Eye (tissue), 1 donor: ENCODE measurements around the gene TMOD2.
A peak's percentile ranks its signal among the peaks of the same experiment; 100 is the strongest.

Source experiments
- DNase-seq: peaks from one replicate; pipeline ENCODE4 v3.0.0-alpha.2; 2015

Gene TMOD2

DNA sequence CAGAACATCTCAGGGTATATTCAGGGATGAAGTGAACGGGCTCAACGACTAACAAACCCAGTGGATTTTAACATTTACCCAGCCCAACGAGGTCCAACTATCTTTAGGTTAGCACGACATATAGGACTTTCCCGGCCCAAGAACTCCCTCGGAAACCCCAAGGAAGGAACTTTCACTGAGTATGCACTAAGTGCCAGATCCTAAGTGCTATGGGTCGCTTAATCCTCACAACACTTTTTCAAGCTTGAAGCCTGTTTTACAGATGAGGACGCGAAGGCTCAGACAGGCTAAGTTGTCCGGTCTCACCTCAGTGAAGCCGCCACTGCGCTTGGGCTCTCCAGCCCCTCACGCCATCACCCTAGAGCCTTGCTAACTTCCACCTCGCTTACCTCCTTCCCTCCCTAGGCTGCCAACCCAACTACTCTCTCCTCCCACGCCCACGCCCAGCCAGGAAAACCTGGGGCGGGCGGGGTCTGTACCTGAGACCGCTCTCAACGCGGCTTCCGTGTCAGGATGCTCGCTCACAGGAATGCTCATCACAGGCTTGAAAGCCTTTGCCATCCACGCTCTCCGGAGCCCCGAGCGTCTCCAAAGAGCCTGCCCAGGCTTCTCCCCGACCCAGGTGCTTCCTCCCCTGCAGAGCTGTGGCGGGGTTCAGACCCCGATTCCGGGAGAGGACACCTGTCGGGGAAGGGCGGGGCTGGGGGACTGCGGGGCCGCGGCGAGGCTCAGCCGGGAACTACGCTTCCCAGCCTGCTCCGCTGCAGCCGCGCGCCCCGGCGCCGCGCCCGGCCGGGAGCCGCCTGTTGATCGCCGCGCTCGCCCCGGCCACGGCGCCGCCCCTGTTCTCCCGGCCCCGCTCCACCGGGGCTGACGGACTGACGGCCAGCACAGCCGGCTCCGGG, at the start of gene TMOD2:
Gene TMOD2 (plus strand): TSS at position 806 of the 905 bp plus-strand sequence. CDS start 14,845 bp downstream, outside the sequence.
- DNase-seq = peak; percentile 82

DNA sequence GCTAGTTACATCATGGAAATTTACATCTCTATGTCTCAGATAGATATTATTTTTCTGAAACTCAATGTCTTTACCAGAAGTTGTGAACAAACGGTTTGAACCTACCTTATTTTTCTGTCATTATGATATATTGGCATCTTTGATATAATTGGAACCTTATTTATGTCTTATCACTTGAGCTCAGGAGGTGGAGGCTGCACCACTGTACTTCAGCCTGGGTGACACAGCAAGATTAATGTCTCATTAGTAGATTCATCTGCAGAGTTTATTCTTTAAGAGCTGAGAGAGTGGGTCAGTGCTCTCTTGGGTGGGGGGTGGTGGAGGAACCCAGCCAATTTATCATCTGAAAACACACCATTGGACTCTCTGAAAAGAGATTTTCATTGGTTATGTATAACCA, 48.7 kb upstream of the TMOD2 start:
- DNase-seq = no peak

DNA sequence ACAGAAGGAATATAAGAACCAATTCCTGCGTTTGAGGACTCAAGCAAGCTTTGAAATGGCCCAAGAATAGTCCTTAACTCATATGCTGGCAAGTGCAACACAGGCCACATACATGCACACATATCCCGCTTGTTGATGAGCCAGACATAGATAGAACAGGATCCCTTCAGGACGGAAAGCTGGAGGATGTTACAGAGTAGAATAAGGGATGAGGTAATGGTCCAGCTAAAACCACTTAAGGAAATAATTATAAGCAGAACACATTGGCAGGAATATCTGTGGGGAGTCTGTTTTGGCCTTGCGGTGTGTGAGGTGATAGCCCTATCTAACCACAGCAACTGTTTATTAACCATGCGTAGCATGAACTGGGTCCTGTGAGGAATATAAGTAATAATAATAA, 45.1 kb upstream of the TMOD2 start:
- peak; percentile 34 for DNase-seq

DNA sequence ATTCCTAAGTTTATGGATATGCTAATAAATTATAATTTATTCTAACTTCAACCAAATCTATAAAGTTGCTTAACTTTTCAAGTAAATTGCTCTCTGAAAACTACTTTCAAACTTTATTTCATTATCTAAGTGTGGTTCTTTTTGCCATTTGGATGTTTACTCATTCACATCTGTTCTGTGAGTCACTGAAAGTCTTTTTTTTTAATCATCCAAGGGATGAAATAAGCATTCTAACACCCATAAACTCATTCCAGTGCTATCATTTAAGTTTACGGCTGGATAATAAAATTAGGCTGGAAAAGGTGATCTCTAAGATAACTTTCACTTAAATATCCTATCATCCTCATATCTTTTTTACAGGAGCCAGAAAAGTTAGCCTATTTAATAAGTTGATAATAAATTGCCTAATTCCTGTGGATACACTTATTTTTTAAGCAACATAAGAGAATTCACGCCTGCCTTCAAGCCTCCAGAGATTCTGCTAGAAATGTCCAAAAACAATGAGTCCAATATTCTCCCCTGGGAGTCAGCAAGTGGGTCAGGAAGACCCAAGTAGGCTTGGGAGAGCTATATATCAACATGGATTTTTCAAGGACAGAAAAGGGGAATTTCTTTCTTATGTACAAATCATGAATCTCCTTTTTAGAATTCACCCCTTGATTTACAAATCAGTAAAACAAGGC, 44.3 kb upstream of the TMOD2 start:
- DNase-seq = no peak

DNA sequence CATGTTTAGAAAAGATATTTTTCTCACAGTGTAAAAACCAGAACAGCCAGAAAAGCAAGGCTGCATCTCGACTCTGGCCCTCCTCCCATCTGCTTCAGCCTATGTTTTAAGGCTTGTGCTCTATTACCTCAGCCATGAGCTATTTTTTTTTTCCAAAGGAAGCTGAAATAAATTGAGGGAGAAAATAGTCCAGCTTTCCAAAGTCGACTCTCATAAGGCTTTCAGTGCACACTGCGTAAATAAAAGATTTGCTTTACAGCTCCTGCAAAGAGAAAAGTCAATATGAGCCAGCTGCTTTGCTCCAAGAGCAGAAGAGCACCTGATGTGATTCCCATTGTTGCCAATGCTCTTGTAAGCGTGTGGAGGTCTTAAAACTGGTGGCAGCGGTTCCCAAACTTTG, 43.4 kb upstream of the TMOD2 start:
- peak; percentile 36 for DNase-seq

DNA sequence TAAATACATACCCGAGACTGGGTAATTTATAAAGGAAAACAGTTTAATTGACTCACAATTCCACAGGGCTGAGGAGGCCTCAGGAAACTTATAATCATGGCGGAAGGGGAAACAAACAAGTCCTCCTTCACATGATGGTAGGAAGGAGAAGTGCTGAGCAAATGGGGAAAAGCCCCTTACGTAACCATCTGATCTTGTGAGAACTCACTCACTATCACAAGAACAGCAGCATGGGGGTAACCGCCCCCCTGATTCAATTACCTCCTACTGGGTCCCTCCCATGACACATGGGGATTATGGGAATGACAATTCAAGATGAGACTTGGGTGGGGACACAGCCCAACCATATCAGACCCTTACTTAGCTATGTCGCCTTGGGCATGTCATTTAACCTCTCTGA, 42.4 kb upstream of the TMOD2 start:
- DNase-seq = no peak

DNA sequence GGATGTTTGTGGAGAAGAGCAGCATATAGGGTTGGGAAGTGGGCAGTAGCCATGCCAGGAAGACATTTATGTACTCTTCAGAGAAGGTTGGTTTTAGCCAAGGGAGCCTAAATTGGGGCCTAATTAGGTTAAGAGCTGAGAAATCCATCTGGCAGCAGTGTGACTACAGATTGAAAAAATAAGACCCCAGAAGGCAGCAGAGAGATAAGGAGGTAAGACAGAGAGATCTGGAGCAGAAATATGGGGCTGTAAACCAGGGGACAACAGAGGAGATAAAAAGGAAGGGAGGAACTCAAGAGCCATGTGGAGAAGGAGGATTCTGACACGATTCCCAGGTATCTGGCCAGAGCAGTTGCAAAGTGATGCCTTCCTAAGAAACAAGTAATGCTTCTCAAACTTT, 37.2 kb upstream of the TMOD2 start:
- DNase-seq = no peak

DNA sequence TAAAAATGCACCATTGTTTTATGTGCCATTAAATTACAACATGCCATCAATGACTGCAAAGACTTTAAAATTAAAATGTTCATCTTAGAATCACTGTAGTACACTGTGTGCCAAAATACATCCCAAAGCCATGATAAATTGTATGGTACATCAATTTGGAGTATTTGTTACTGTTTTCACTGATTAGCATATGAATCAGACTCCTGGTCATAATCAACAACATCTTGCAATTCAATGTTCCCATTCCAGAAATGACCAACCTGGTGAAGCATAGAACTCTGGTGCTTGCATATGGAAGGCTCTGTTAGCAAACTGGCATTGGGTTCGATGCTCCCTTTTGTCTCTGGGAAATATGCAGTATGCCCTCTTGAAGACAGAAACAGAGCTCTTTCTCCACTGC, 36.5 kb upstream of the TMOD2 start:
- no peak for DNase-seq

DNA sequence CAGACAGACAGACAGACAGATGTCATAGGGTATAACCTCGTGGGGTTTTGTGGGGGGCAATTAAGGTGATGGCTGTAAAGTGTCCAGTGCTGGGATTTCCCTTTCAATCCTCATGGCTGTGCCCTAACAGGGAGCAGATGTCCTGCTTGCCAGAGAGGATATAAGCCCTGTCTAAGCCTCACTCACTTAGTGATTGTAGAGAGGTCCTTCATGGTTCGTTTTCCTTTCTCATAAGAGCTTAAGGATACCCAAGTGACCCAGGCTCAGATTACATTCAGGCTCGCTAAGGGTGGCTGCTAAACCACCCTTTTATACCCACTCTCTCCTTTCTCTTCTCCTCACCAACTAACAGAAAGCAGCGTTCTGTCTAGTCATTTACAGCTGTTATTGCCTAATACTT, 33.2 kb upstream of the TMOD2 start:
- no peak for DNase-seq

DNA sequence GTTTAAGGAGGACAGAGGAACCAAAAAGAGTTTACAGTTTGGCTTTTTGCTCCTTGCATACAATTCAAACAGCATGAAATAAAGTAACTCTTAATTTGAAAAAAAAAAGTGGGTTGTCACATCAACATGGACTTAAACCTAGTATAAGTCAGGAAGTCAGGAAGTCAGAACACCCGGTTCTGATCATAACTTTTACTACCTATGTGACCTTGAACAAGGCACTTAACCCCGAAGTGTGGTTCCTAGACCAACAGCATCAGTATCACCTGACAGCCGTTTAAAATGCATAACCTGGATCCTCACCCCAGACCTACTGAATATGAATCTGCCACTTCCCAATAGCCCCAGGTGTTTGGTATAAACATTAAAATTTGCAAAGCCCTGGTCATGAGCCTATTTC, 32.7 kb upstream of the TMOD2 start:
- DNase-seq = no peak

DNA sequence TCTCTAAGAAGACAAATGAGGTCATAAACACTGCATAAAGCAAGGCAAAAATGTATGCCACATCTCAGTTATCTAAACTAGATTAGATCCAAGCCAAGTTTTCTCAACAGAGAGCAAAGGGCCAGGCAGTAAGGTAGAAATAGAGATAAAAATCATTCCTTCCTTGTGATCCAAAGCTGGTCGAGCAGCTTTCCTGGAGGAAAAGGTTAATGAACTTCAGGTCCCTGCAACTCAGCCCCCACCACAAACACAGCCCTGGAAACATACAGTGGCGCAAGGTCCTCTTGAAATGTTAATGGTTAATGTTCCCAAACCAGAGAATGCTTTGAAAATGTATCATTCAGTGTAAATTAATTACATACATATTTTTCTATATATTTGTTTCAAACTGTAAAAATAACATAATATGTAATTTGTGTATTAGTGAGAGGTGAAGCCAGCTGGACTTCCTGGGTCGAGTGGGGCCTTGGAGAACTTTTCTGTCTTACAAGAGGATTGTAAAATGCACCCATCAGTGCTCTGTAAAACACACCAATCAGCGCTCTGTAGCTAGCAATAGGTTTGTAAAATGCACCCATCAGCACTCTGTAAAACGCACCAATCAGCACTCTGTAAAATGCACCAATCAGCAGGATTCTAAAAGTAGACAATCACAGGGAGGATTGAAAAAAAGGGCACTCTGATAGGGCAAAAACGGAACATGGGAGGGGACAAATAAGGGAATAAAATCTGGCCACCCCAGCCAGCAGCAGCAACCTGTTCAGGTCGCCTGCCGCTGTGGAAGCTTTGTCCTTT, 31.0 kb upstream of the TMOD2 start:
- DNase-seq = no peak

DNA sequence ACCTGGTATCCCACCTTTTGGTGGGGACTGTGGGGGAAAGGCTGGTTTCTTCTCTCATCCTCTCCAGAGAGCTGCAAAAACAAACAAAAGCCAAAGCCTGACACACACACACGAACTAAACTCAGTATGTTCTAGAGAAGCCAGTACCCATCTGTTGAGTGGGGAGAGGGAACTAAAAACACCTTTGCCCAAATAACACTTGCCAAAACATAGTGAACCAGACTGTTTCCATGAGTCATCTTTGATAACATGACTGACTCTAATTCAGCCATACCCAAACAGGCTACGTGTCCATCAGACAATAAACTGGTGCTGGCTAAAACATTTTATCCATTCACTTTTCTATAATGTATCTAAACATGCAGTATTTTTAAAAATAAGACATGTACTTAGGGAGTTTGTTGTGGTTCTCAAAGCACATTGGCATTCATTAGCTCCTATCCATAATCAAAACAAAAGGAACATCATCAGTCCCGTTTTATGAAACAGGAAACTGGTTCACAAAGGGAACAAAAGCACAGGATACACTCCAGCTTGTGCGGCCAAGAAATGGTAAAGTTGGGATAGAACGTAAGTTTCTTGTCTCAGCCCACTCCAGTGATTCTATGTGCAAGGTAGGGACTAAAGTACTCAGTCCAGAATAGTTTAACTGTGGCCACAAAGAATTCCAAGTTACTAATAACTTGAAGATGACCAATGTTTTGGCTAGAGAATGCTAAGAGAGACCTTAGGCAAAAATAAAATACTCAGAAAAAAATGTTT, 30.0 kb upstream of the TMOD2 start:
- no peak for DNase-seq

DNA sequence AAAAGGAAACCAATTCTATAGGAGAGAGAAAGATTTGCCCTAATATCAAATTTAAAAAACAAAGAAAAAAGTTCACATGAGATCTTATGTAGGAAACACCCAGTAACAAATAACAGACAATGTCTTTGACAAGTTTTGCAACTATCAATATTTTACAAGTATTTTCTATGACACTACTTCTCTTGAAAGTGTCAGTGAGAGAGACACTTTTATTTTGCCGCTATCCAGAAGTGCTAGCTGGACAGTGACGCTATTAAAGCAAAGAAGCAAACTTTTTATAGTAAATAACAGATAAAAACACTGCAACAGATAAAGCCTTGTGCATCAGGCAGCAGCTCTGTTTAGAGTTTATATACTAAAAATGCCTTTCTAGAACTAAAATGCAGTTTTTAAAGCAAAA, 27.2 kb upstream of the TMOD2 start:
- no peak for DNase-seq

DNA sequence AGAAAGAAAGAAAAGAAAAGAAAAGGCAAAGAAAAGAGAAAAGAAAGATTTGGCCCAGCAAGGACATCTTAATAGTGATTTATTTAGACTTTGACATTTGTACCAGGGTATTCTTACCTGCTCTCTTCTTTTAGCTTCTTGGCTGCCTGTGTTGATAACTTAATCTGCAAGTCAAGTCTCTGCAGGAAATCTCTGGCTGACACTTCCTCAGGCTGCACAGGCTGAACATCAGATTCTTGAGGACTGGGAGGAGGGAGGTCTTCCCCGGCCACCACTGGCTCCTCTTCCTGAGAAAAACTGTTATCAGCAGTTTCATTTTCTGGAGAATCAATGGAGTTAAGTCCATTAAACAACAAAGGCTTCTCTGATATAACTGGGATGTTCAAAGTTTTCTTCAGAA, 26.7 kb upstream of the TMOD2 start:
- no peak for DNase-seq

DNA sequence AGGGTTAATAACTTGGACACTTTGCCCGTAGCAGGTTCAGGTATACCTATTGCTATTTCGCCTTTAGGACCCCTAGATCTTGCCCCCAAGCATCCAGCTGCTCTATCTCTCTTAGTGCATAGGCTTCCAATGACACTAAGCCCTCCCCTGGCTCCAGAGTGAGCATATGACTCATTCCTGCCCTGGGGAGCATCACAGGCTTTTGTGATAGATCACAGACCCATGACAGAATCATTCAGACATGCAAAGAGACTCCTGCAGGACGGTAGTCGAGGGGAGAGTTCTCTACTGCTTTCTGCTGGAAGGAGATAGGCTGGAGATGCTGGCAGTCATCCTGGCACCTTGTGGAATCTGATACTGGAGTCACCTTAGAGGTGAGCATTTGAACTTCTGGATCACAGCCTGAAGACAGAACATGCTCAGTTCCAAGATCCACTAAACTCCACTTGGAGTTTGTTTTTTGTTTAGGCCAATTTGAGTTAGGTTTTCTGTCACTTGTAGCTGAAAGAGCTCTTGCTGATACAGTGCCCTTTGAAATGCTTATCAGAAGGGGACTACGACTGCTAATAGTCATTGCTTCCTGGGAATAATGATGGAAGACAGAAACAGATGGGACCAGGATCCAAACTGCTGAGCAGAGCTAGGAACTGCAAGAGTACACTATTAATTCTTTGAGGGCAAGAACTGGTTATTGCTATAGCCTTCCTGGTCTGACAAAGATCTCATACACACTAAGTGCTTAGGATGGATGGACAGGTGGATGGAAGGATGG, 24.9 kb upstream of the TMOD2 start:
- DNase-seq = peak; percentile 85

DNA sequence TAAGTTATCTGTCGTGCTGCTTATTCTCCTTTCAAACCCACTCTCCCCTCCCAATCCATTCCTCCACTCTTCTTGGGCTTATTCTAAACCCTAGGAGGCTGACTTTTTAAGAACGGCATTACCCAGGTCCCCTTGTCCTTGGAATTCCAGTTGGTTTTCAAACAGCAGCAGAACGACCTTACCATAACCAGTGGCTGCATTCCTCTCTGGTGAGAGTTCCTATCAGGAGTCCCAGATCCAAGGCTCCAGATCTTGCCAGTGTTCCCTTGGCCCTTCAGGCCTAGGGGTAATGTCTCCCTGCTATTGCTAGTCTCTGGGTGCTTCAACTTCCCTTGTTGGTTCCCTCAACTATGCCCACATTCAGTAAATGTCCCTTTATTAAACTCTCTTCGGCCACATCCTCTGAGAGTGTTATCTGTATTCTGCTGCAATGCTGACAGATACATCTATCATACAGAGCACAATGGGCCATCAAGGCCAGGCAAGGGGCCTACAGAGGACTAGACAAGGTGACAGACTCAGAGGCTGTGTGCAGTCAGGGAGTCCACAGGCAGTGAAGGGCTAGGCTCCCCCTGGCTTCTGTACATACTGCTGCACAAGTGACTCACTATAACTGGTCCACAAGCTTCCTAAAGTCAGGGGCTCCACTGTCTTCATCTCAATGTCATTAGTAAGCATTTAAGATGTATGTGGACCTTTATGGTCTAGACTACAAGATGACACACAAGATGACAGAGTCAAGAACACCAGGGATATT, 24.1 kb upstream of the TMOD2 start:
- DNase-seq = no peak

DNA sequence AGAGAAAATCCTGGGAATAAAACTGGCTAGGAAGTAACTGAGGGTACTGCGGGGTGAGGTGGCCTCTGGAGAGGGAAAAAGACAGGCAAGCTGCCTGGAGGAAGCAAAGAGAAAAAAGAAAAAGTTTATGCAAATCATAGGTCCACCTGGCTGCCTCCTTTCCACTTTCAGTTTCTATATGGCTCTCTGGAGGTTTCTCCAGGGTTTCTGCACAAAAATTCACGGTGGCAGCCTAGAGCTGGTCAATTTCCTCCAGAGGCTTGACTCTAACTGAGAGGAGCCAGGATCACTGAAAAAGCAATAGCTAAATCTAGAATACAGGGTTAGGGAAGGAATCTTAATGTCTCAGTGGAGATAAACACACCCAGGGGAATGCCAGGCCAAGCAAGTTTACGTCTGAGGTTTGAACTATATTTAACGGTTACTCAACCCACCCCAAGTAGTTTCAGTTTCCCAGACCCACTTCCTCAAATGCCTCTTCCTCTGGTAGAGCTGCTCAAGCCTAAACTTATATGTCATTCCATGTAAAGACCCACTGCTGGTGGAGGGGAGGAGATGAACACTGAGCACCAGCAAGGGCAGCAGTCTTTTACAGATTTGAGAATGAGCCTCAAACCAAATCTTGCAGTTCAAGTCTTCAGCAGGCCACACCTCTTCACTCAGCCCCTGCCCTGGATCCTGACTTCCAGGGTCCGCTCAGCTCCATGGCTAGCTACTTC, 19.7 kb upstream of the TMOD2 start:
- no peak for DNase-seq

DNA sequence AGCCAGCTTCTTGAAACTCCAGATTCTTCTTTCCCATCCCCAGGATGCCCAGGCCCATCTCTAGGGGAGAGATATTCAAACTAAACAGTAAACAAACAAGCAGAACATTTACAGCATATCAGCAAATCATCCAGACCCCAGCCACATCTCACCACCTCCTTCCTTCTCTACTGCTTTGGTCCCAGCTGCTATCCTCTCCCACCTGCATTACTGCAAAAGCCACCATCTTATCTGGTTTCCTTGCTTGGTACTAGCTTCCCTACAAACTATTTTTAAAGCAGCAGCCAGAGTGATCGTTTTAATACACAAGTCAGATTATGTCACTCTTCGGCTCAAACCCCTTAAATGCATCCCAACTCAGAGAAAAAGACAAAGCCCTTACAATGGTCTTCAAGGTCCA, 18.8 kb upstream of the TMOD2 start:
- no peak for DNase-seq

DNA sequence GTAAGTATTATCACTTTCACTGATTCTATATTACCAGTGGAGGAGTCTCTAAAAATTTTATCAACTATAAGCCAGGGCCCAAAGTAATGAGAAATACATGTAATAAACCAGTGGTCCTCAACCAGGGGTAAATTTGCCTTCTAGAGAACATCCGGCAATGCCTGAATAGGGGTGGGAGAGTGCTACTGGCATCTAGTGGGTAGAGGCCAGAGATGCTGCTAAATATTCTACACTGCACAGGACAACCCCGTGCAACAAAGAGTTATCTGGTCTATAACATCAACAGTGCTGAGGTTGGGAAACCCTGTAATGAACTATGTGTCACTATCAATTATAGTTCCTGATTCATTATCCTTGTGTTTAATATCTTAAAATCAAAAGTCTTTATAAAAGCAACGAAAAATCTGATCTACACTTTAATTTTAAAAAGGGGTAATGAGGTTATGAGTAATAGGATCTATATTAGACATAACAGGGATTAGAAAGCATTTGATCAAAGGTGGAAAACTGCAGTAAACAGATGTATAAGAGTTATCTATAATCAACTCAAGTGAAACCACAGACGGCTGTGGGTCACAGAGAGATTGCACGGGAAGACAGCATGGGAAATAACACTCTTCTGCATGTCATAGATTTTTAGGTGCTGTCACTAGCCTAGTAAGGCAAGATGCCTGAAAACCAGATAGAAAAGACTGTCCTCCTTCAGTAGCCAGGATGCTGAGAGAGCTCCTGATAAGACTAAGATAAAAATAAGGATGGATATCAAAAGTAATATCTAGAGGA, 16.0 kb upstream of the TMOD2 start:
- no peak for DNase-seq

DNA sequence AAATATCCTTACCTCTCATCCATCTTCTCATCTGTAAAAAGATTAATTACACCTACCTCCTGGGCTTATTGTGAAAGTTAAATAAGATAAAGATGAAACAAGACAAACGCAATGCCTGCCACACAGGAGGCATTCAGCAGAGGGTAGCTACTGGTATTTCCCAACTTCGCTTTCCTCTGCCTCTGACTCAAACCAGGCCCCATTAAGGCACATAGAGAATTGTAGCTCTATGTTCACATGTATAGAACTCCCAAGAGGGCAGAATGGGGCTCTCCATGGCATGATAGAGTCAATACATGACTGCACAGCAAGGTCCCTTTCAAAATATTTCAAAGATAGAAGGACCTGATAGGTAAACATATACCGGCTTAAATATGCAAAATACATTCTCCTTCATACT, 15.3 kb upstream of the TMOD2 start:
- DNase-seq = no peak
